GM21360 (cell line): ENCODE measurements around the gene ST8SIA1.

Source experiments
- ATAC-seq: cut with Tn5 transposase; IDR thresholded peaks from one replicate; pipeline ENCODE4 v1.9.1; 2021; ENCODE audit warnings: mild to moderate bottlenecking, moderate library complexity; ENCODE audit not compliant: unreplicated experiment

The ST8SIA1 gene

DNA sequence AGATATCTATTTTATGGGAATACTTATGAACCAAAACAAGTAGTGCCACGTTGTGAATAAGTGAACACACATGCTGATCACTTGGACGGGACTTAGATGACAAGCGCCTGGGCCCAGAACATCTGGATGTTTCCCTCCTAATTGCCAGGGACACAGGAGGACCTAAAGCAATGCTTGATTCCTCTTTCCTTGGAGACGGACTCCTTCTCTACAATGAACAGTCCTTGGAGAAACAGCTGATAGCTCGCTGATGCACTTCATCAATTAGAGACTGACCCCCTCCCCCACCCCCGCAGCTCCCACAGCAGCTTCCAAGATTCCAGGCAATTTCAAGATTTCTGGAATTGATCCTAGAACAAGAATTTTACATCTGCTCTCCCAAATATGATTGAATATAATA lies 86.4 kb downstream of the ST8SIA1 start:
- no peak for ATAC-seq

DNA sequence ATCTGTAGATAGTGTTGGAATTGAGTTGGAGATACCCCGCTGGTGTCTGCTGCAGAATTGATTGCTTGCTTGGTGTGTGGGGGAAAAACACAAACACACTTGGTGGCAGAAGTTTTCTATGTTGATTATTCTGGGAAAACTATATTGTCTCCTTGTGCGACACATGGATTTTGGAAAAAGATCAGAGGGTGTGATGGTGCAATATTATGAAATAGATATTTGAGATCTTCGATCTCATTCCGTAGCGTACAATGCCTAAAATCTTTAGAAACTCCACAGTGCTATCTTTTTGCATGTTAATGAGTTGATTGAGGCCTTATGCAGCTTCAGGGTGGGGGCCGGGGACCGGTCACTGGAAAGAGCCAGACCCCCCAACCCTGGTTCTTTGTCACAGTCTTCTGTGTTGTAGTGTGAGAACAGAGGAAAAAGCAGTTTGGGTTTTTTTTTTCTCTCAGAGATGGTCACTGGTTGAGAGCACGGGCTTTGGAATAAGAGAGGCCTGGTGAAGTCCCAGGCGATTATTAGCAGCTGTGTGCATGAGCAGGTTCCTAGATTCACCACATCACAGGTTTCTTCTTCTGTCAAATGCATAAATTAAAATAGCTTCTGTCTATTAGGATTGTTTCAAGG lies 88.2 kb downstream of the ST8SIA1 start:
- ATAC-seq = no peak

DNA sequence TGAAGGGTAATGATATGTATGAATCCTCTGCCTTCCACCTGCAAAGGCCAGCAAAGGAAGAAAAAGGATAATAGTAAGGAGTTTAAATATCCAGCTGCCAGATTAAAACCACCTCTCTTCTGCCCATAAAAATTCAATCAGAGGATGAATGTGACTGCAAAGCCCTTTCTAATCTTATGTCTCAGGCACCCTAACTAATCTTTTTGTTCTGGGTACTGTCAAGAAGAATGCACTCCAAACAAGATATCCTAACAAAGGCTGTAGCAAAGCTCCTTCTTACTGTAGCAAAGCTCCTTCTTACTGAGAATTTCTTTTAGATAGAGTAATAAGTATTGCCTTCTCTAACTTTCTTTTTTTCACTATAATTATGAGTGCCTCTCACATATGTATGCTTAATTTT lies 91.8 kb downstream of the ST8SIA1 start:
- ATAC-seq = no peak

DNA sequence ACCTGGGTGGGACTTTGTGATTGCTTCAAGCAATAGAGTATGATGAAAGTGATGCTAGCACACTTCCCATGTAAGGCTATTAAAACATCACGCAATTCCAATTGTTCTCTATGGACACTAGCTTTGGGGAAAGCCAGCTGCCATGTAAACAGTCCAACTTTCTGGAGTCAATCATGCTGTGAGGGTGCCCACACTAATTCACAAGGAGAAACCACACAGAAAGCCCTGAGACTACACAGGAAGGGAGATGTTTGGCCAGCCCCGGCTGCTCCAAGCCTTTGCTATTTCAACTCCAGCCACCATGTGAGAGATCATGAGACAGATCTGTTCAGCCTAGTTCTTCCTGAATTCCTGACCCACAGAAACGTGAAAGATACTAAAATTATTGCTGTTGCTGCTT lies 96.3 kb downstream of the ST8SIA1 start:
- no peak for ATAC-seq

DNA sequence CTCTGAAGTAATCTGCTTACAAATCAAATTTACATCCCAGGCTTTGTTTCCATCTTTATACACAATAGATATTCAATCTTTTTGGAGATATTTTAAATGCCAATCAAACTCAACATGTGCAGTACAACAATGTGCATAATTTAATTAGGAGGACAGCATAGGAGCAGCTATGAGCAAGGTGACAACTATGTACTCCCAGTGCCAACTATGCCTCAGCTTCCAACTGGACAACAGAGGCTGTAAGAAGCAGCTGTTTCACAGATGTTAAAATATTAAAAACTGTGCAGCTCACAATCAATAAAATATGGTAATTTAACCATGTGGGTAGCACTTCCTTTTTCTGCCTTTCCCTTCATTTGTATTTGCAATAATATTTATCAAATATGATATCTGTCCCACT lies 99.9 kb downstream of the ST8SIA1 start:
- ATAC-seq = no peak

DNA sequence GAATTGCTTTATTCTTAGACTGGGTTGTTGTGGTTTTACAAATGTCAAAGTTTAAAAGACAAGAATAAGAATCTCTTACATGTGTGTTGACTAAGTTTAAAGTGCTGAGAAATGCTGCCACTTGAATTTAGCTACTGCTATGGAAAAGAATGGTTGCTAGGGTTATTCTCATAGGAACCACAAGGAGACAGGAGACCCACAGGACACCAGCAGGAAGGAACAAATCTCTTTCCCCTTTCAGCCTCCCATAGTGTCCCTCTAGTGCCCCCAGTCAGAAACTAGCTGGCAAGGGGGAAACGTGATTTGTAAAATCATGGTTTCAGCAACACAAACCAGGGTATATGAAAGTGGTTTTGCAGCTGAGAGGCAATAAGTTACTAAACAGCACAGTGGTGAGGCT lies 102.7 kb downstream of the ST8SIA1 start:
- no peak for ATAC-seq

DNA sequence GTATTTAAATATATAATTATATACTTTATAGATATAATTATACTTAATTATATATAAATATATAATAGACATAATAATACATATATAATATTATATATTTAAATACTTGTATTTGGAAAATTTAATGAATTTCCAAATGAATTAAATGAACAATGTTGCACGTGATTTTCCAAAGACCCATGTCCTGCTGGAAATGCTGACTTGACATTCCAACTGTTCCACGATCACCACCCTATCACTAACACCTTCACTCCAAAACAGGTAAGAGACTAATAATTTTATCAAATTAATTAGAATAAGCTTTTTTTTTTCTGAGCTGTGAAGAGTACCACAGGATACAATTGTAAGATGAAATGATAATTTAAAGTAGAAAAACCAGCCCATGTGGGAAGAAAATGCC lies 103.4 kb downstream of the ST8SIA1 start:
- ATAC-seq = no peak

DNA sequence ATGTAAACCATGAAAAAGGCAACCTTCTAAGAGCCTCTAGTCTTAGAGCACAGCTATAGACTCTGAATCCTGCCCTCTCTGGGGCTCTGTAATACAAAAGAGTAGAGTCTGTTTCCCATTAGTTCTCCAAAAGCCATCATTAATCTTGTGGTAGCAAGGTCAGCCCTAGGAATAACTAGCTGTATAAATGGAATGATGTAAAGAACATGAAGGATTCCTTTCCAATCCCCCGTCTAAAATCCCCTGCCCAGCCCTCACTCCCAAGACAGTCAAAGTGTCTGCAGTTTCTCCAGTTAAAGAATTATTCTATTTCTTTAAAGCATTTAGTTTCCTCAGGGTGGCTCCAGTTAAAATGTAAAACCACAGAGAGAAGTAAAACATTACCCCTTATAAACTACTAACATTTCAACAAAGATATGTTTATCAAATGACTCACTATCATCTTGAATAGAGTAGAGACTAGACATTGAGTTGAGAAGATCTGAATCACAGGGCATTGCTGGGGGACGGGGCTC lies 104.2 kb downstream of the ST8SIA1 start:
- no peak for ATAC-seq

DNA sequence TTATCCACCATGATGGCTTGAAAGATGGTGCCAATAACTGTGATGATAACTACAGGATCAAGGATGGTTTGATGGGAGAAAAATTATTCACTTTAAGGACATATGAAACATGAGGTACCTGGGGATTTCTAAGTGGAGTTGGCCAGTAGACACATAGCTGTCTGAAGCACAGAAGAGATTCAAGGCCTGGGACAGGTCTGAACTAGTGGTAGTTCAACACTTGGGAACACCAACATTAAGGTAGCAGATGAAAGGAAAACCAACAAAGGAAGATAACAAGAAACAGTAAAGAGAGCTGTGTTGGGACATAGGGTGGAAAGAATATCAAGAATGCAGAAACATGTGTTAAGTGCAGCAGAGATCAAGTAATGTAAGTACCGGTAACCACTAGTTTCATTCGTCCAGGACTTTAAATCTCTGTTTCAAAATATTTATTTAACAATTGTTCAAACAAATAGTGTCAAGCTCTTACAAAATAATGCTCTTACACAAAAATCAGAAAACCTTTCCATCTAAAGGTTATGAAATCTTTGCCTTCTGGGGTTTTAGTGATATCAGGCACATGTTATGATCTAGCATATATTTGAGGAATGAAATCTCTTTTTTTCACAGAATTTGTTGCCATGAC lies 104.7 kb downstream of the ST8SIA1 start:
- no peak for ATAC-seq

DNA sequence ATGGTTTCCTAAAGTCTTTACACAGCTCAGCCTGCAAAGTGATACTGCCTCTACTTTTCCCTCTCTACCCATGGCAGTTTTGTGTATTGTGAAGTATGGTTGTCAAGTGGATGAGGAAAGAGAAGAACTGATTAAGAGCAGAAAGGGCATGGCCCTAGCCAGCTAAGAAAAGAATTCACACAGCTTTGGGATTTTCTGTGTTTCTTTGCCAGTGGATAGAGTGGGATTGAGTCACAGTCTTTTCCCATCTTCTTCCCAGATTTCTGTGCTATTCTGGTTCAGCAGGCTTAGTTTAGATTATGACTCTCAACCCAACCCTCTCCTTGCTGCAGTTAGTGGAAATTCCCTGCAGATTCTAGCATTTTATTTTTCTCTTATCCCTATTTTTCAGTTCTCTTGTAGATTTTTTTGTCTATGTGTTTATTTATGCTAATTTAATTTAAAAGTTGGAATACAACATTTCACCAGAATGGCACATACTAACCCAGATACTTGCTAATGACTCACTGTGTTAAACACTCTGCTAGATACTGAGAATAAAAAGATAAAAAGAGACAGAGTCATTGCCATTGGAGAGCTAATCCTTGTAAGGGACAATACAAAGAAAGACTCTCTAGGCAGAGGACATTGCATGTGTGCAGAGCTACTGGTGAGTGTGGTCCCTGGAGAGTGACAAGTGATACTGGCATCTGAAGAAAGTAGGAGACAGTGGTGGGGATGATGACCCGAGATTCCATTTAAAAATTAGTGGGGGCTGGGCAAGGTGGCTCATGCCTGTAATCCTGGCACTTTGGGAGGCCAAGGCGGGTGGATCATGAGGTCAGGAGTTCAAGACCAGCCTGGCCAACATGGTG lies 106.3 kb downstream of the ST8SIA1 start:
- ATAC-seq = no peak

DNA sequence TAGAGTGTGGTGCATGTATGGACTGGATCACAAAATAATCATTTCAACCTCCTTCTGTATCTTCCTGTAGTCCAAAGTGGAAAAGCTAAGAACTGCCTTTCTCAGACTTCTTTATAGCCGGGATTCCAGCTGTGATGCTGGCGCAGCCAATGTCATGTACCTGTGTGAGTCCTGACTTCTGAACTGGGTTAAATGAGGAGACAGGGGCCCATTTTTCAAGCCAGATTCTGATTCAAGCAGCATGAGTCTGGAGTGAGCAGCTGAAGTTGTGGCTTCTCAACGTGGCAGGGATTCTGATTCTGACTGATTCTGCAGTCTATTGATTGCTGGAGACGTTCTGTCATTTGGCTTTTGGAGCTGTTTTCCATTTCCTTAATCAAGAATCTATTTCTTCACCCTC lies 111.2 kb downstream of the ST8SIA1 start:
- no peak for ATAC-seq

DNA sequence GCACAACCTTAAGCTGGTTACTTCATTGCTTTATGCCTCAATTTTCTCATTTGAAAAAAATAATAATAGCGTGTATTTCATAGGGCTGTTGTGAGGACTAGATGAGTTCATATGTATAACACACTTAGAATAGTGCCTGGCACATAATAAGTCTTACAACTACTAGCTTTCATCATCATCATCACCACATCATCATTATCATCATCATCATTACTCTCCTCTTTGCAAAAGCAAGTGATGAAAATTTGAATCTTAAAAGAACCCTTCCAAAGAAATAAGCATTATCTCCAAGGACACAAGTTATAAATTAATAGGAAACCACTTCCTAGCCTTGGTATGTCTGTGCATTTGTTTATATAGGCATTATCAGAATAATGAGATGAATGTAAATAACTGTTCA lies 117.0 kb downstream of the ST8SIA1 start:
- no peak for ATAC-seq

DNA sequence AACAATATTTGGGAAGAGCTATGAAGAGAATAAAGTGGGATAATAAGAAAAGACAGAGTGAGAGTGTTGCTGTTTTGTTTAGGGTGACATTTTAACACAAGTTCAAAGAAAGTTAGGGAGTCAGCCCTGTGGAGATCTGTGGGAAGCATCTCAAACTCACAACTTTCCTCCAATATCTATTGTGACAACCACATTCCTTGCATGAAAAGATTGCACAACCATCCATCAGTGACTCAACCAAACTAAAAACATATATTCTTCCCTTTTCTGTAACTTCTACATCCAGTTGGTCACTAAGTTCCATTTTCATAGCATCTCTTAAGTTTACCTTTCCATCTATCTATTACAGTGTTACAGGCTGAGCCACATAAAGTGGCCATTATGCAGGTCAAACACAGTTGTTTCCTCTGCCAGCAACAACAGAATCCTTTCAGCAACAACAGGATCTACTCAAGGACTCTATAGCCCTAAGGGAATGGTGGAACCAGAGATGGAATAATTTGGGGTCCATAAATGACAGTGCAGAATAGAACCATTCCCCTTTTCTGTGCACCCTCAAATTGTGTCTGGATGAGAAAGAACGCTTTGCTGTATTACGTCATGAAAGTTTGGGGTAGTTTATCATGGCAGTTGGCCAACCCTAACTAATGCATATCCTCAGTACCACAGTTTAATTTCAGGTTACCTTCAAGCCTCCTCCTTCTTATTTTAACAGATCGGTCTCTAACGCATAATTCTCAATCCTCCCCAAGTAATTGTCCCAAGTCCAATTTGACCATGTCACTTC lies 118.8 kb downstream of the ST8SIA1 start:
- no peak for ATAC-seq

DNA sequence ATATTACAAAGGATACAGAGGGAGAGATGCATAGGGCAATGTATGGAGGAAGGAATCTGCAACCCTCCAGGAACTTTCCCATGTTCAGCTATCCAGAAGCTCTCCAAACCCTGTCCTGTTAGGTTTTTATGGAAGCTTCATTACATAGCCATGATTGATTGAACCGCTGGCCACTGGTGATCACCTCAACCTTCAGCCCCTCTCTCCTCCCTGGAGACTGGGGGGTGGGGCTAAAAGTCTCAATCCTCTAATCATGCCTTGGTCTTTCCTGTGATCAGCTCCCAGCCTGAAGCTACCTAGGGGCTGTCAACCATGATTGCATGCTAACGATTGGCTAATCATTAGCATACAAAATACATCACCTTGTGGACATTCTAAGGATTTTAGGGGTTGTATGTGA lies 123.4 kb downstream of the ST8SIA1 start:
- ATAC-seq = no peak

DNA sequence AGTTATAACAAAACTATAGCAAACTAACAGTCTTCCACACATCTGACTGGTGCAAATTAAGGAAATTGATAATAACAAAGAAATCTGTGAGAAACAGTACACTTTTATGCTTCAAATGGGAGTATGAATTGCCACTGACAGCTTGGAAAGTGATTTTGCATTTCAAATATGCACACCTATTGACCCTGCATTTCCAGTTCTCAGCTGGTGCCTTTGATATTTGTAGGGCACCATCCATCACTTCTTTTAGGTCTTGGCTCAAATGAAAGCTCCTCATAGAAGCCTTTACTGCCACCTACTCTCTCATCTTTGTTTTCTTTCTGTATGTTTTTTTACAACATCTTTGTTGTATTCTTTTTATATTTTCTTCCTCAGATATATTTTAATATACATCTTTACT lies 125.1 kb downstream of the ST8SIA1 start:
- no peak for ATAC-seq

DNA sequence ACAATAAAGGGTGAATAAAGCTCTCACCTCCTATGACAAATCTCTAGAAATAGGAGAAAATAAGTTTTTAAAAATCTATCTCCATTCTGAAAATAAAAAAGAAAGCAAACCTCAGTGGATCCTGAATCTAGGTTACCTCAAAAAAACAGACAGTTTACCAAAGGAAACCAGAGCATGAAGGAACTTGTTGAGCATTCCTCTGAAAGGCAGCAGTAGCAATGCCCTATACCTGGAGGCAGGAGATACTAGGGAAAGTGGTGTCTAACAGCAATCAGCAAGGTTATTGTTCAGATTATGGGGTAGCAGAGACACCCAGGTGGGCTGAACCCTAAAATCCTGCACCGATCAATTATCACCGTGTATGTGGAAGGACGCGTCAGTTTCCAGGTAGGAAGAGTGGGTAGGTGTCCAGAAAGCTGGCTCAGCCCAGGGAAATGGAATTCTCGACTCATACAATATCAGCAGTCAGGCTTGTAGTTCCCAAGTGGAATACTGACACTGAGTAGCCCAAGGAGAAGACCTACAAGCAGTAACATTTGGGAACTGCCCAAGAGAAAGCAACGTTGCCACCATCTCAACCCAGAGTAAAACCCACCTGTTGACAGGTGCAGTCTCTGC lies 128.3 kb downstream of the ST8SIA1 start:
- no peak for ATAC-seq

DNA sequence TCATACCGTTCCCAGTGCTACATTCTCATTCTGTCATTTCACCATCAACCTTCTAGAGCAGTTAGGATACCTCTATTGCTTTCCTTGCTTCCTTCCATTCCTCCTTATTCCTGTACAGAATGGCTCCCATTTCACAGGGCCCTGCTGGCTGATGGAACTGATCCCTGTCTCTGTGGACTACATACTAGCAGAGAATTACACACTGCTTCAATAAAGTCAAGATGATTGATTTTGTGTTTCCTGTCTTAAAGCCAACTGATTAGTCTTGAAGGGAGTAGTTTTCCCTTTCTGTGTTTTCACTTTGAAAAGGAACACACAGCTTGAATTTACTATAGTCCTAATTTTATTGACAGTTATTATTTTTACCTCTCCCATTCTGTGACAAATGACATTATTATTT lies 130.1 kb downstream of the ST8SIA1 start:
- no peak for ATAC-seq

DNA sequence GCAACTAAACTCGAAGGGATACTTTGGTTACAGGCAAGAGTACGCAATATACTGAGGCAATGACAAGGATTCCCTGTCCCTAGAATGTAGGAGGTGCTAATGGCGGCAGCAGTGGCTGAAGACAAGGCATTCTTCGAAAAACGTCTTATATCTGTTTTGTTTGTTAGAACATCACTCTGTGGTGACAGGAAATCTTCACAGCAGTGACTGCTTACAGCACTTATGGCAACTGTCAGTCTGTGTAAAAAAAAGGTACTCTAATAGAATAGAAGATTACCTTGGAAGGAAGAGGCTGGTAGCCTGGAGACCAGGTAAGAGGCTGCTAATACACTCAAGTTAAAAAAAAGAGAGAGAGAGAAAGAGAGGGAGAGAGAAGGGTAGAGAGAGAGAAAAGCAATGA lies 131.7 kb downstream of the ST8SIA1 start:
- ATAC-seq = no peak

DNA sequence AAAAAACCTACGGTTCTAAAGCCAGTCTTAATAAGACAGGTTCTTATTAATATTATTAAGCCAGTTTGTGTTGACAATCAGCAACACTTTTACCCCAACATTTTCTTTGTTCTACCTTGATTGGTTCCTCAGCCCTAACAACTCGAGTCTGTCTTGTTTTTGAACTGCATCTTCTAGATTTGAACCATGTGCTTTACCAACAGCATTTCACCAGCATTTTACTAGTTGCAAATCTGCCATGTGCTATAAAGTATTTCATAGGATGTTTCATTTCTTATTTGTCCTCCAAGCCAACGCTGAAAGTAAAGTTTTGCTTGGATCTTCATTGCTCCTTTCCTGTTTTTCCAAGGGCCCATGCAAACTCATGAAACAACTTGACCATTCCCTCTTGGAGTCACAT lies 133.4 kb downstream of the ST8SIA1 start:
- ATAC-seq = no peak

DNA sequence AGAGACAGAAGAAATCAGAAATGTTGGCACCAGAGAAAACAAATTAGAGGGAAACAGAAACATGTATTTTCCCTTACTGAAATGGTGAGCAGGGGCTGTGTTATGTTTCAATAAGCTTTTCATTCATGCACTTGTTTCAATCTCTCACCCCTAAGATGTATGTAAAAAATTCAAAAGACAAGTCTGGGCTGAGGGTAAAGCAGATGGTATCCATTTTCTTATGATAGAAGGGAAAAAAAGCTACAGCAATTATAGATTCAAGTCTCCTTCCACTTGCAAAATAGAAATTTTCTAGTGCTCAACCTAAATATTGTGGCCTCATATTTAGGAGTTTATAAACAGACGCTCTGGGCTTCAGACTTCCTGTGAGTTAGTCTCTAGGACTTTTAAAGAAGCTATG lies 138.3 kb downstream of the ST8SIA1 start:
- ATAC-seq = no peak

DNA sequence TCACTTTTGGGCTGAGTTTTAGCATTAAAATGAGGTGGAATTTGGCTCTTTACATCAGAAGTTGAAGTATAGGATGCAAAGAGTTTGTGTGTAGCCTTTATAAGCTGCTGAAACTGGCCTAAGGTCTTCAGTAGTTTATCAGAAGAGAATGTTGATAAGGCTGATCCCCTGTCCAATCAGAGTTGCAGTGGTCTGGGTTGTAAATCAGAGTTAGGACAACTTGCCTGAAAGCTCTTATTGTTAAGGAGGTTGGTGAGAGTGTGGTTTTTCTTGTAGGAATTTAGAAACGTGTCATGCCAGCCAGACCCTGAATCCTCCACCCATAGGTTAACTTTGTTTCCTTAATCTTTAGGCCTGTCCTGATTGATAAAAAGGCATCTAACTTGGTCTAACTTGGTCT lies 143.5 kb downstream of the ST8SIA1 start:
- no peak for ATAC-seq
